Measurements from ENCODE around the gene CACNA2D3.

DNA sequence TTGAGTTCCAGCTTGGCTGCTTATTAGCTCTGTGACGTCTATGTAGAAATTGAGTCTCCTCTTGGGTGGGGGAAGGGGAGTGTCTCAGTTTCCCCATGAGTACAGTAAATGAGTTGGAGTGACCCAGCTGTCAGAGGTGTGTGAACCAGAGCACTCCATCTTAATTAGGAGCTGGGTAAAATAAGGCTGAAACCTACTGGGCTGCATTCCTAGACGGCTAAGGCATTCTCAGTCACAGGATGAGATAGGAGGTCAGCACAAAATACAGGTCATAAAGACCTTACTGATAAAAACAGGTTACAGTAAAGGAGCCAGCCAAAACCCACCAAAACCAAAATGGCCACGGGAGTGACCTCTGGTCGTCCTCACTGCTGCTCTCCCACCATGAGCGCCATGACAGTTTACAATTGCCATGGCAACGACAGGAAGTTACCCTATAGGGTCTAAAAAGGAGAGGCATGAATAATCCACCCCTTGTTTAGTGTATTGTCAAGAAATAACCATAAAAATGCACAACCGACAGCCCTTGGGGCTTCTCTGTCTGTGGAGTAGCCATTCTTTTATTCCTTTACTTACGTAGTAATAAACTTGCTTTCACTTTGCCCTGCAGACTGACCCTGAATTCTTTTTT, 222.4 kb downstream of the CACNA2D3 start:
- TF ChIP-seq POLR2A (IDR thresholded peaks at IDR 0.05; ENCODE audit: low read length) (no peak), GATA1 (IDR thresholded peaks at IDR 0.05; ENCODE audit: low read depth, low read length) (no peak)
